Vagina (tissue), 2 donors: Measurements from ENCODE around the gene RPS6KA5. TPM values are rescaled to one million over a fixed set of nuclear protein-coding genes. Genes with fewer than 3 reads are reported as not detected.
A peak's percentile ranks its signal among the peaks of the same experiment; 100 is the strongest.

Source experiments
- DNase-seq, 2 donors: peaks; one replicate each; pipeline ENCODE4 v3.0.0-alpha.2; 2017; ENCODE audit errors: extremely low spot score in 2 of 2
- H3K27ac ChIP-seq: fragments of 200-600 bp; sonication (generic); one replicate; pipeline ENCODE4 v1.5.1; 2019
- H3K27me3 ChIP-seq: fragments of 200-600 bp; sonication (generic); one replicate; pipeline ENCODE4 v1.5.1; 2019
- H3K36me3 ChIP-seq, 2 donors: fragments of 200-600 bp; sonication (generic); one replicate each; pipeline ENCODE4 v1.5.1; 2017 to 2019
- H3K4me1 ChIP-seq: fragments of 200-600 bp; sonication (generic); one replicate; pipeline ENCODE4 v1.5.1; 2019
- H3K4me3 ChIP-seq, 2 donors: fragments of 200-600 bp; sonication (generic); 1 replicate in 1 of 2; 2 replicates in 1 of 2; pipeline ENCODE4 v1.5.1; 2016 to 2019
- H3K9me3 ChIP-seq: fragments of 200-600 bp; sonication (generic); one replicate; pipeline ENCODE4 v1.5.1; 2019
- POLR2A ChIP-seq, 2 donors: fragments of 450-650 bp; IDR thresholded peaks; one replicate each; pipeline ENCODE4 v1.6.1; 2017; ENCODE audit warnings: antibody characterized with exemption in 2 of 2, mild to moderate bottlenecking in 2 of 2, moderate library complexity in 2 of 2
- POLR2AphosphoS5 ChIP-seq, 2 donors: sonication (generic); formaldehyde crosslinking; IDR thresholded peaks; one replicate each; pipeline ENCODE4 v1.9.0; 2017; ENCODE audit warnings: antibody characterized with exemption in 2 of 2, mild to moderate bottlenecking in 2 of 2, low read depth in 1 of 2; ENCODE audit not compliant: insufficient read depth in 1 of 2
- intact Hi-C: fragments of 100-400 bp; cut with DNase I; formaldehyde crosslinking; loops from one replicate; pipeline ENCODE4 v1.15.1; 2023
- total RNA-seq: library from RNA; depleted of rRNA; stranded (reverse); fragments of >200 nt; gene quantifications from one replicate; pipeline ENCODE4 v1.2.3, GENCODE V29; 2016
- TF ChIP-seq, protein P1 (sequence below), 3 experiments: fragments of 450-650 bp in 2 of 3; fragments of 200-600 bp in 1 of 3; sonication (generic) in 1 of 3; IDR thresholded peaks; one replicate each; pipeline ENCODE4 v1.5.1; 2017 to 2019; ENCODE audit warnings: antibody characterized with exemption in 3 of 3, mild to moderate bottlenecking in 2 of 3, moderate library complexity in 2 of 3

The RPS6KA5 gene
- total RNA-seq, 1 donor from 2014 or later: 5.2 TPM

DNA sequence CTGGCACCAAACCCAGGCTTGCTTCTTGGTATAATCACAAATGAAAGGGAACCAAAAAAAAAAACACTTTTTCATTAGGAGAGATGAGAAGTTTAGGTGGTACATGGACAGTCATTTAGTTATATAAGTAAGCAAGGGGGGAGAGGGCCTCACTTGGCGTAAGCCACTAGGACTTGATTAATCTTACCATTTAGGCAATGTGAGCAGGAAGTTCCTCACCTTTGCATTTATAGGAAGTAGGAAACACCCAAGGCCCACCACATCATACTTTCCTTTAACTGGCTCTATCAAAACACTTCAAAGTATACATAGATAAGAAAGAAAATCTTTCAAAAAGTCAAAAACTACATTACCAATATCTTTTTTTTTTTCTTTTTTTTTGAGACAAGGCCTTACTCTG, 6.7 kb upstream of the RPS6KA5 start:
- Histone ChIP-seq H3K4me3 (no peak overlapping the region), H3K9me3 (no peaks in the 10 kb centered on the region), H3K27me3 (no peaks in the 10 kb centered on the region), H3K27ac (no peak overlapping the region), H3K36me3 (no peaks in the 10 kb centered on the region), H3K4me1 (no peaks in the 10 kb centered on the region)
- intact Hi-C loops: loop anchor here (5.0 to 10.0 kb wide), 2 partner anchors 50 to 108 kb away; no protein-coding TSS in a partner anchor
- DNase-seq: no peak
- TF ChIP-seq POLR2AphosphoS5 (IDR thresholded peaks at IDR 0.05; ENCODE audit: insufficient read depth in 1 of 2, low read depth in 1 of 2): no peak
- TF ChIP-seq POLR2A (IDR thresholded peaks at IDR 0.05): no peak
- TF ChIP-seq, protein P1, sequence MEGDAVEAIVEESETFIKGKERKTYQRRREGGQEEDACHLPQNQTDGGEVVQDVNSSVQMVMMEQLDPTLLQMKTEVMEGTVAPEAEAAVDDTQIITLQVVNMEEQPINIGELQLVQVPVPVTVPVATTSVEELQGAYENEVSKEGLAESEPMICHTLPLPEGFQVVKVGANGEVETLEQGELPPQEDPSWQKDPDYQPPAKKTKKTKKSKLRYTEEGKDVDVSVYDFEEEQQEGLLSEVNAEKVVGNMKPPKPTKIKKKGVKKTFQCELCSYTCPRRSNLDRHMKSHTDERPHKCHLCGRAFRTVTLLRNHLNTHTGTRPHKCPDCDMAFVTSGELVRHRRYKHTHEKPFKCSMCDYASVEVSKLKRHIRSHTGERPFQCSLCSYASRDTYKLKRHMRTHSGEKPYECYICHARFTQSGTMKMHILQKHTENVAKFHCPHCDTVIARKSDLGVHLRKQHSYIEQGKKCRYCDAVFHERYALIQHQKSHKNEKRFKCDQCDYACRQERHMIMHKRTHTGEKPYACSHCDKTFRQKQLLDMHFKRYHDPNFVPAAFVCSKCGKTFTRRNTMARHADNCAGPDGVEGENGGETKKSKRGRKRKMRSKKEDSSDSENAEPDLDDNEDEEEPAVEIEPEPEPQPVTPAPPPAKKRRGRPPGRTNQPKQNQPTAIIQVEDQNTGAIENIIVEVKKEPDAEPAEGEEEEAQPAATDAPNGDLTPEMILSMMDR (IDR thresholded peaks at IDR 0.05): no peak

DNA sequence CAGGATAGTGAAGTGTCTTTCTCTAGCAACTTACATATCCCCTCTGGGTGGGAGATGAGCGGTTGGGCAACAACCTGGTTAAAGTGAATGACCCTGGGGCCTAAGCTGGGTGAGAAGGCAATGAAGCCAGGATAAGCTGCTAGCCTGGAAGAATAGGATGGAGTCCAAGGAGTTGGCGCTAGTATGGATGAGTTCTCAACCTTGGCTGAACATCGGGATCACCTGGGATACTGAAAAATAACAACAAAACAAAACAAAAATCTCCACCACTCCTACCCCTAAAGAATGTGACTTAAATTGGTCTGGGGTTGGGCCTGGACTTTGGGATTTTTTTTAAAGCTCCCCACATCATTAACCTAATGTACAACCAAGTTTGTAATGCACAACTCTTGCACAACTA, 4.8 kb upstream of the RPS6KA5 start:
- DNase-seq: no peak
- H3K4me1 ChIP-seq: peaks cover 7% of the 10 kb centered on the region
- H3K4me3 ChIP-seq: no peak overlapping the region
- H3K36me3 ChIP-seq: no peaks in the 10 kb centered on the region
- H3K9me3 ChIP-seq: no peaks in the 10 kb centered on the region
- H3K27ac ChIP-seq: no peak overlapping the region
- TF ChIP-seq POLR2A (IDR thresholded peaks at IDR 0.05) (no peak), POLR2AphosphoS5 (IDR thresholded peaks at IDR 0.05; ENCODE audit: insufficient read depth in 1 of 2, low read depth in 1 of 2) (no peak)
- TF ChIP-seq, protein P1 (IDR thresholded peaks at IDR 0.05): no peak
- H3K27me3 ChIP-seq: no peaks in the 10 kb centered on the region
- intact Hi-C loops: loop anchor here (5.0 to 10.0 kb wide), 2 partner anchors 52 to 110 kb away; no protein-coding TSS in a partner anchor

DNA sequence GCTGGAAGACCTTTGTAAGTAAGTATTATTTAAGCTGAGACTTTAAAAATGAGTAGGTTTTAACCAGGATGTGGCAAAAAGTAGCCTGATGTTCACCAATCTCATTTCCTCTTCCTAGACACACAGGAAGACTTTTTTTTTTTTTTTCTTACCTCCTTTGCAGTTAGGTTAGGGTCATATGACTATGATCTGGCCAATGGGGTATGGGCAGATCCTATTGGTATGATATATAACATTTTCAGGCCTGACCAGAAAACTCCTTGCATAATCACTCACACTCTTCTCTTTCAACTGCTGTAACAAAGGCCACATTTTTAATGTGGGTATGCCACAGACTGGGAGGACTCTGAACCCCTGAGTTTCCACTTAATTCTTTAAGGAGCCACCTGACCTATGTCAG, 2.7 kb upstream of the RPS6KA5 start:
- Histone ChIP-seq H3K4me3 (no peak overlapping the region), H3K9me3 (no peaks in the 10 kb centered on the region), H3K36me3 (no peaks in the 10 kb centered on the region), H3K27me3 (no peaks in the 10 kb centered on the region), H3K4me1 (peaks cover 22% of the 10 kb centered on the region), H3K27ac (no peak overlapping the region)
- TF ChIP-seq, protein P1 (IDR thresholded peaks at IDR 0.05): no peak
- TF ChIP-seq POLR2AphosphoS5 (IDR thresholded peaks at IDR 0.05; ENCODE audit: insufficient read depth in 1 of 2, low read depth in 1 of 2) (no peak), POLR2A (IDR thresholded peaks at IDR 0.05) (no peak)
- intact Hi-C loops: loop anchor here (10.0 kb wide), 1 partner anchor 112 kb away; no protein-coding TSS in a partner anchor
- DNase-seq: no peak

DNA sequence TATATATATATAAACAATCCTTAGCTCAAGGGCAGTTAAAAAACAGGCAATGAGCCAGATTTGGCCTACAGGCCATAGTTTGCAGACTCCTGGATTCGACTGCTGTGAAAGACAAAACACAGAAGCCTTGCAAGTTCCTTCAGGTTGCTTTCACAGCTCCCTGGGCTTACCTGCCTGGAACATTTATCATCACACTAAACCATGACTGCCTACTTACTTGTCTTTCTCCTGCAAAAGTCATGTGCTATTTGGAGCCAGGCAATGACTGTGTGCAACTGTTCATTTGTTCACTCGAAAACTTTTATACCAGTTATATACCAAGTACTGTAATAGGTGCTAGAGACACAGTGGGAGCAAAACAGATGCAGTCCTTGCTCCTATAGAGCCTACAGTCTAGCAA, 2.2 kb upstream of the RPS6KA5 start:
- no peak overlapping the region for H3K4me3 ChIP-seq
- TF ChIP-seq POLR2AphosphoS5 (IDR thresholded peaks at IDR 0.05; ENCODE audit: insufficient read depth in 1 of 2, low read depth in 1 of 2) (no peak), POLR2A (IDR thresholded peaks at IDR 0.05) (no peak)
- TF ChIP-seq, protein P1 (IDR thresholded peaks at IDR 0.05): no peak
- peaks cover 25% of the 10 kb centered on the region for H3K4me1 ChIP-seq
- no peaks in the 10 kb centered on the region for H3K9me3 ChIP-seq
- no peaks in the 10 kb centered on the region for H3K36me3 ChIP-seq
- no peak overlapping the region for H3K27ac ChIP-seq
- no peaks in the 10 kb centered on the region for H3K27me3 ChIP-seq
- intact Hi-C loops: loop anchor here (10.0 kb wide), 1 partner anchor 112 kb away; no protein-coding TSS in a partner anchor
- DNase-seq: no peak

DNA sequence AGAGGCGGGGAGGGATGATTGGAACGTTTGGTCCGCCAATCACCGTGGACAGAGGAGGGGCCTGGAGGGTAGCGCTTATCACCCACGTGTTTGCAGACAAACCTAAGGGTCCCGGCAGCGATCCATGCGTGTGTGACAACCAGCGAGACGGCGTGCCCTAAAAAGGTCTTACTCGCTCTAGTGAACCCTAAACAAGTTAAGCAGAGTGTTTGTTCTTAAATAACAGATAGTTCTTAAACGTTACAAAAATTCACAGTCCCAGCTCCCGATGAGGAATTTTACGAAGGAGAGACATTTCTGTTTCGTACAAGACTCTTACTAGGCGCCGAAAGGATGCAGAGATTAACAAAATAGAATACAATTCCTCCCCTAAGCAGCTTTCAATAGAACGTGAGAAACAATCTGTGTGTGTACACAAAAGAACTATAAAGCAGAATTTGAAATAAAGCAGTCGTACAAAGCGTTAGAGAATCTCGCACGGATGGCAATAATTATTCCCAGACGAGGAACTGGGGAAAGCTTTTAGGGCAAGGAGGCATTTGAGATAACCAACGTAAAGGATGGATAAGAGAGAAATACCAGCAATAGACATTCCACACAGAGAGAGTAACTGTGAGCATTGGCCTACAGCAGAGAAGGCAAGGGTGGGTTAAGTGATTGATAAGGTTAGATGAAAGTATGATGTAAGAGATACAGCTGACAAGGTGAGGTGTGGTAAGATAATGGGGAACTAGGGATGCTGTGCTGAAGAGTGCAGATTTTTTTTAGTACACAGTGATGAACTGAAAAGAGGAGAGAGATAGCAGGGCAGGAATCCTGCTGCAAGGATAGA, 831 bp upstream of the RPS6KA5 start:
- Histone ChIP-seq H3K9me3 (no peaks in the 10 kb centered on the region), H3K36me3 (no peaks in the 10 kb centered on the region), H3K4me3 (peak overlapping the region; percentile 56 to 77), H3K4me1 (peaks cover 25% of the 10 kb centered on the region), H3K27me3 (no peaks in the 10 kb centered on the region), H3K27ac (peak overlapping the region; percentile 60)
- TF ChIP-seq POLR2A (IDR thresholded peaks at IDR 0.05) (peak in 1 of 2 donors; percentile 22), POLR2AphosphoS5 (IDR thresholded peaks at IDR 0.05; ENCODE audit: insufficient read depth in 1 of 2, low read depth in 1 of 2) (no peak)
- no peak for DNase-seq
- intact Hi-C loops: loop anchor here (10.0 kb wide), 1 partner anchor 114 kb away; no protein-coding TSS in a partner anchor
